Erythroblast (primary cell): Measurements from ENCODE around the gene KCNQ5.

Source experiments
- GATA1 ChIP-seq: IDR thresholded peaks from 2 replicates; pipeline ENCODE4 v1.6.1; 2011; ENCODE audit warnings: low read depth, mild to moderate bottlenecking, control low read depth, low read length, moderate library complexity
- POLR2A ChIP-seq: IDR thresholded peaks from 2 replicates; pipeline ENCODE4 v1.6.1; 2011; ENCODE audit warnings: mild to moderate bottlenecking, low read length

GRCh38 chr6:72865467-72865866, 243.6 kb downstream of the KCNQ5 start:
- no peak for TF ChIP-seq POLR2A
- no peak for TF ChIP-seq GATA1
